Ramos (cell line): ENCODE data around the gene GLO1.

Source experiments
- in situ Hi-C: fragments of 300-500 bp; cut with MboI; formaldehyde crosslinking; loops from one replicate; pipeline ENCODE4 v1.14.3; 2022; ENCODE audit warnings: low sequenced_read_pairs; ENCODE audit not compliant: unreplicated experiment

GLO1 gene

DNA sequence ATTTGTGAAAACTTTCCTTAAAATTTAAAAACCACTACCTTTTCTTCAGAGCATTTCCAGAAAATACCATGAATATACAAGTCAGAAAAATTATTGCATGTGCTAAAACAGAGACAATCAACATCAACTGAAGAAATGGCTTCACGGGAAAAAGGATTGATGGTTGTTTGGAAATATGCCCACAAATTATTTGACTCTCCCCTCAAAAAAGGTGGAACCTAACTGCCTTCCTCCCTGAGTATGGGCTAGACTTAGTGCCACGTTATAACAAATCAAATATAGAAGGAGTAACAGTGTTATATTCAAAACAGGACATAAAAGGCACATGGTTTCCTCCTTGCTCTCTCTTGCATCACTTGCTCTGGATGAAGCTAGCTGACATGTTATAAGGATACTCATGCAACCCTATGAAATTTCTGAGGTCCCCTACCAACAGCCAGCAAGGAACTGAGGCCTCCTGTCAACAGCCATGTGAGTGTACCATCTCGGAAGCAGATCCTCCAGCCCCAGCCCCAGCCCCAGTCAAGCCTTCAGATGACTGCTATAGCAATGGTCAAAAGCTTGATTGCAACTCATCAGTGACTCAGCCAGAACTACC is 71.7 kb downstream of the GLO1 start:
- in situ Hi-C loops: no loop called here
